Ascending aorta (tissue), 2 donors: ENCODE data around the gene ARL15. TPM values are rescaled to one million over a fixed set of nuclear protein-coding genes. Genes with fewer than 3 reads are reported as not detected.

Source experiments
- DNase-seq, 2 donors: peaks; one replicate each; pipeline ENCODE4 v3.0.0-alpha.2; 2019; ENCODE audit warnings: low spot score in 2 of 2
- H3K27ac ChIP-seq, 2 donors: fragments of 200-600 bp; sonication (generic); one replicate each; pipeline ENCODE4 v1.5.1; 2016 to 2017; ENCODE audit warnings: mild to moderate bottlenecking in 1 of 2
- H3K27me3 ChIP-seq: fragments of 200-600 bp; sonication (generic); one replicate; pipeline ENCODE4 v1.5.1; 2017
- H3K36me3 ChIP-seq, 2 donors: fragments of 200-600 bp; sonication (generic); one replicate each; pipeline ENCODE4 v1.5.1; 2016
- H3K4me1 ChIP-seq, 2 donors: fragments of 200-600 bp; sonication (generic); one replicate each; pipeline ENCODE4 v1.5.1; 2016 to 2017; ENCODE audit warnings: mild to moderate bottlenecking in 1 of 2
- H3K4me3 ChIP-seq, 2 donors: fragments of 200-600 bp; sonication (generic); one replicate each; pipeline ENCODE4 v1.5.1; 2016 to 2017; ENCODE audit warnings: mild to moderate bottlenecking in 1 of 2
- H3K9me3 ChIP-seq, 2 donors: fragments of 200-600 bp; sonication (generic); one replicate each; pipeline ENCODE4 v1.5.1; 2016
- intact Hi-C: fragments of 100-400 bp; cut with DNase I; formaldehyde crosslinking; loops from one replicate; pipeline ENCODE4 v1.15.1; 2023
- total RNA-seq: library from RNA; depleted of rRNA; stranded (reverse); fragments of >200 nt; gene quantifications from one replicate; pipeline ENCODE4 v1.1.0, GENCODE V29; 2016
- TF ChIP-seq, protein P1 (sequence below), 3 experiments: fragments of 200-600 bp in 2 of 3; fragments of 450-650 bp in 1 of 3; sonication (generic) in 2 of 3; IDR thresholded peaks; one replicate each; pipeline ENCODE4 v1.5.1; 2016 to 2019; ENCODE audit warnings: antibody characterized with exemption in 3 of 3, mild to moderate bottlenecking in 1 of 3, moderate library complexity in 1 of 3

ARL15 gene
- total RNA-seq, 1 donor from 2014 or later = 12.5 TPM

DNA sequence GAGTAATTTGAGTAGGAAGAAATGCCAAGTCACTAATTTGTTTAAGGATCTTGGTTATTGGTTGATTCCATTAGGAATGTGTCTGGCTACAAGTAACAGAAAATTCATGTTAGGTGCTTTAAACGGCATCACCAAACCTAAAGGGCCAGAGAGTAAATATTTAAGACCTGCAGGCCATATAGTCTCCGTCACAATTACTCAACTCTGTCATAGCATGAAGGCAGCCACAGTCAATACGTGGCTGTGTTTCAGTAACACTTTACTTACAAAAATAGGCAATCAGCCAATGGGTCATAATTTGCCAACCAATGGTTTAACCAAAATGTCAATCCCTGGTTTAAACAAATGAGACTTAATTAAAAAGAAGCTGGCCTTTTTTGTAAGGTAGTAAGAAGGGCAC lies 98.5 kb downstream of the ARL15 start:
- intact Hi-C loops = no loop called here
- H3K9me3 ChIP-seq = no peaks in the 10 kb centered on the region
- TF ChIP-seq, protein P1, sequence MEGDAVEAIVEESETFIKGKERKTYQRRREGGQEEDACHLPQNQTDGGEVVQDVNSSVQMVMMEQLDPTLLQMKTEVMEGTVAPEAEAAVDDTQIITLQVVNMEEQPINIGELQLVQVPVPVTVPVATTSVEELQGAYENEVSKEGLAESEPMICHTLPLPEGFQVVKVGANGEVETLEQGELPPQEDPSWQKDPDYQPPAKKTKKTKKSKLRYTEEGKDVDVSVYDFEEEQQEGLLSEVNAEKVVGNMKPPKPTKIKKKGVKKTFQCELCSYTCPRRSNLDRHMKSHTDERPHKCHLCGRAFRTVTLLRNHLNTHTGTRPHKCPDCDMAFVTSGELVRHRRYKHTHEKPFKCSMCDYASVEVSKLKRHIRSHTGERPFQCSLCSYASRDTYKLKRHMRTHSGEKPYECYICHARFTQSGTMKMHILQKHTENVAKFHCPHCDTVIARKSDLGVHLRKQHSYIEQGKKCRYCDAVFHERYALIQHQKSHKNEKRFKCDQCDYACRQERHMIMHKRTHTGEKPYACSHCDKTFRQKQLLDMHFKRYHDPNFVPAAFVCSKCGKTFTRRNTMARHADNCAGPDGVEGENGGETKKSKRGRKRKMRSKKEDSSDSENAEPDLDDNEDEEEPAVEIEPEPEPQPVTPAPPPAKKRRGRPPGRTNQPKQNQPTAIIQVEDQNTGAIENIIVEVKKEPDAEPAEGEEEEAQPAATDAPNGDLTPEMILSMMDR (IDR thresholded peaks at IDR 0.05) = no peak

DNA sequence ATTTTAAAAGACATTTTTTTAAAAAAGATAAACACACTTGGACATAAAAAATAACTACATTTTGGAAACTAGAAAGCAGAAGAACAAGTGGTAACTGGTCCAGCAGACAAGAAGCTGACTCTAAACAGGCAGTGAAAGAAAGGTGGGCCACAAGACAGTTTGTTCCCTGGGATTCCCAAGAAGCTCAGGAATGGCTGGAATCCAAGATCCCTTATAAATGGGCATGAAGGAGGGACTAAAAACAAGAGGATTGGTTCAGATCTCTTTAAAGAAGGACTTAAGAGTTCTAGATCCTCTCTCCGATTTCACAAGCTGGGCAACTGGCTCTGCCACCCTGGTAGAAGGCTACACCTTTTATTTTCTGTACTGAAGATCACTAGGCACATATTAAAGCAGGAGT lies 102.8 kb downstream of the ARL15 start:
- Histone ChIP-seq H3K27me3 (no peaks in the 10 kb centered on the region), H3K9me3 (no peaks in the 10 kb centered on the region), H3K36me3 (no peaks in the 10 kb centered on the region), H3K4me1 (peaks cover 0 to 3% of the 10 kb centered on the region in 2 donors), H3K4me3 (no peak overlapping the region), H3K27ac (no peak overlapping the region)
- TF ChIP-seq, protein P1 (IDR thresholded peaks at IDR 0.05) = no peak
- no peak for DNase-seq
- intact Hi-C loops = loop anchor here (10.0 kb wide), 1 partner anchor 113 kb away; no protein-coding TSS in a partner anchor

More for the DNA sequence above, 98.5 kb downstream of the ARL15 start:
- H3K4me1 ChIP-seq = peaks cover 0 to 5% of the 10 kb centered on the region in 2 donors
- H3K27ac ChIP-seq = no peak overlapping the region
- H3K4me3 ChIP-seq = no peak overlapping the region
- no peaks in the 10 kb centered on the region for H3K27me3 ChIP-seq
- DNase-seq = no peak
- no peaks in the 10 kb centered on the region for H3K36me3 ChIP-seq

DNA sequence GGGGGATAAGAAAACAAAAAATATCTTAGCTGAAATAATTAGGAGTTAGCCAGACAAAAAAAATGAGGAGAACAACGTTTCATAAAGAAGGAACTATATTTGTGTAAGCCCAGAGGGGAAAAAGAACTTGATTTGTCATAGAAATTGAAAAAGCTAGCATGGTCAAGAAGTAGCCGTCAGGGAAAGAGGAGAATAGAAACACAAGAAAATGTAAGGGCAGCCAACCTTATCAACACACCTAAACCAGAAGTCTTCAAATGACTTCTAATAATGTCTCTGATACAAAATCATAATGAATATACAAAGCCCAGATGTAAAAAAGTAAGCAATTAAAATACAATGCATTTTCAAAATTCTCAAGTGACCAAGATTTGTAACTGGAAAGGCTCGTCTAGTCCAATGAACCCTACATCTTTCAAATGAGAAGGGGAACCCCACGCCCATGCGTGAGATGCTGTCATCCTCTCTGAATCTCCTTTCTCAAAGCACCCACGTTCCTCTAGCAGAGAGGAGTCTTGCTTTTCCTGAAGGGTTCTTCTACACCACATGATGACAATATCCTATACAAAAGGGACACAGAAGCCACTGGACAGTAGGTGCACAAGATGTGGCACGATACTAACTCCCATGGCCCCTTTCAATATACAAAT lies 103.7 kb downstream of the ARL15 start:
- intact Hi-C loops = loop anchor here (10.0 kb wide), 1 partner anchor 112 kb away; no protein-coding TSS in a partner anchor

DNA sequence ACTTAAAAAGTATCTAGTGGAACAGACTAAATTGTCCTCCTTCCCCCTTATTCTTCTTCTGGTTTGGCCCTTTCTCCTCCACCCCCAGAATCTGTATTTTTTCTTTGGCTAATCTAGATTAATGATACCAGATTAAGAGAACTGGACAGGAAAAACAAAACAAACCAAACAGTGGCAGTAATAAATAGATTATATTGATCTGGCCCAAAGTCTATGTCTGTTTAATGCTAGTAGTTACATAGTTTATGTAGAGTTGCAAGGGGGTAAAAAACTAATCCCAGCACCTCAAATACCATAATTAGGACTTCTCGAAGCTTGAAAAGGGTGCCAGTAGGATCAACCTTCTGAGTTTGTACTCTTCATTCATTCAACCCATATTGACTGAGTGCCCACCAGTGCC lies 104.5 kb downstream of the ARL15 start:
- intact Hi-C loops = loop anchor here (10.0 kb wide), 1 partner anchor 111 kb away; no protein-coding TSS in a partner anchor
- no peaks in the 10 kb centered on the region for H3K4me1 ChIP-seq

More for the DNA sequence above, 103.7 kb downstream of the ARL15 start:
- Histone ChIP-seq H3K4me3 (no peak overlapping the region), H3K27ac (no peak overlapping the region), H3K27me3 (no peaks in the 10 kb centered on the region), H3K4me1 (no peaks in the 10 kb centered on the region), H3K9me3 (no peaks in the 10 kb centered on the region), H3K36me3 (no peaks in the 10 kb centered on the region)
- TF ChIP-seq, protein P1 (IDR thresholded peaks at IDR 0.05) = no peak
- DNase-seq = no peak

DNA sequence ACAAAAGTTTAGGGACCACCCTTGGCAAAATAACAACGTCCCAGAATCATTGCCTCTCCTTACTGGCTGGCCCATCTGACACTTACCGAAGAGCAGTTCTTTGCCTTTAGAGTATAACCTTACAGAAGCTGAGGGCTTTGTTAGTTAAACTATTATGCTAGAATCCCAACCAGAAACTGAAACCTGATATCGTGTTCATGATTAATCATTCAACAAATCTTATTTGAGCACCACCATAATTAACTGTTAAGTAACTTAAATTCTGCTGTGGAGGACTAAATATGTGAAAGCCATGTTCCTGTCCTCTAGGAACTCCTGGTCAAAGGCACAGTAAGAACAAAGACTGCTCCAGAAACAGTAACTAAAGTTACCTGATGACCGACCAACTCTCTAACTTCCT lies 104.9 kb downstream of the ARL15 start:
- intact Hi-C loops = loop anchor here (10.0 kb wide), 1 partner anchor 111 kb away; no protein-coding TSS in a partner anchor
- no peaks in the 10 kb centered on the region for H3K4me1 ChIP-seq
- DNase-seq = no peak
- H3K27ac ChIP-seq = no peak overlapping the region
- no peak overlapping the region for H3K4me3 ChIP-seq
- H3K27me3 ChIP-seq = no peaks in the 10 kb centered on the region
- H3K36me3 ChIP-seq = no peaks in the 10 kb centered on the region
- TF ChIP-seq, protein P1 (IDR thresholded peaks at IDR 0.05) = no peak
- no peaks in the 10 kb centered on the region for H3K9me3 ChIP-seq

More for the DNA sequence above, 104.5 kb downstream of the ARL15 start:
- TF ChIP-seq, protein P1 (IDR thresholded peaks at IDR 0.05) = no peak
- H3K27me3 ChIP-seq = no peaks in the 10 kb centered on the region
- no peak overlapping the region for H3K4me3 ChIP-seq
- H3K27ac ChIP-seq = no peak overlapping the region
- H3K36me3 ChIP-seq = no peaks in the 10 kb centered on the region
- H3K9me3 ChIP-seq = no peaks in the 10 kb centered on the region
- DNase-seq = no peak
